Kidney tubule cell (primary cell): Measurements from ENCODE around the gene CDYL2.

ENCODE experiments used
- DNase-seq: peaks from one replicate; pipeline ENCODE4 v3.0.0-alpha.2; 2018; ENCODE audit warnings: low spot score

CDYL2 gene

DNA sequence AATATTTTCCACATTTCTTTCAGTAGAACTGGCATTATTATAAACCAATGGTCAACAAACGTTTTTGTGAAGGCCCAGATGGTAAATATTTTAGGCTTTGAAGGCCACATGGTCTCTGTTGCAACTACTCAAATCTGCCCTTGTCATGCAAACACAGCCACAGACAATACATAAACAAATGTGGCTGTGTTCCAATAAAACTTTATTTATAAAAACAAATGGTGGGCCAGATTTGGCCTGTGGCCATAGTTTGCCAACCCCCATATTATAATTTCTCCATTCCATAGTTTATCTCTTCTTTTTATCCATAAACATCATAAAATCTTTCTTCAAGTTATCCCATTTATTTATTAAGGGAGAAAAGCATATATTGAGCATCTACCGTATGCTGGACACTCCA is 98.8 kb downstream of the CDYL2 start:
- no peak for DNase-seq

DNA sequence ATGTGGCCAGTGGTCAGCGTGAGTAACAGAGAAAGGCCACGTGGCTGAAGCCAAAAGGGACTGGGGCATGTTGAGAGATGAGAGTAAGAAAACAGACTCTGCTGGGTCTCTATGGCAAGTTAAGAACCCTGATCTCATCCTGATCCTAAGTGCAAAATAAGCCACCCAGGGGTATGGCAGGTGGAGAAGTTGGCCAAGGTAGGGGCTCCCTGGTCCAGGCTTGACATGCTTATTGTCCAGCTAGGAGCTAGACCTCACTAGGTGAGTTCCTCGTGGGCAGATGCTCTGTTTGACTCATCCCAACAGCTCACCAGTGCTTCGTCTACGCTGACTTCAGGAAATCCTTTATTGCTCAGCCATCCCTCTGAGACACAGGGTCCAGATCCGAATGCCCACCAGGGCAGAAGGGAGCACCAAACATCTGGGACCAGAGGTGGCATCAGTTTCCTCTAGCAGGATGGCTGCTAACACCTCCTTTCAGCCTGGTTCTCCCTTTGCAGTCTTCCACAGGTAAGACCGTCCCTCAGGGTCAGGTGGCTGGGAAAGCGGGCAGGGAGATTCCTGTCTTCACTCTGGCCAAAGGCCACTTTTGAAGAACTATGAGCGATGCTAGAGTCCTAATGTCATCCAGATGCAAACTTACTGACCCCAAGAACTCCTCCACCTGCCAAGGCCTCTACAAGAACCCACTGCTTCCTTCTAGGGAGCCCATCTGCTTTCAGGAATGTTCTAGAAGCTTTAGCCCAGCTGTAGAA is 99.5 kb downstream of the CDYL2 start:
- no peak for DNase-seq

DNA sequence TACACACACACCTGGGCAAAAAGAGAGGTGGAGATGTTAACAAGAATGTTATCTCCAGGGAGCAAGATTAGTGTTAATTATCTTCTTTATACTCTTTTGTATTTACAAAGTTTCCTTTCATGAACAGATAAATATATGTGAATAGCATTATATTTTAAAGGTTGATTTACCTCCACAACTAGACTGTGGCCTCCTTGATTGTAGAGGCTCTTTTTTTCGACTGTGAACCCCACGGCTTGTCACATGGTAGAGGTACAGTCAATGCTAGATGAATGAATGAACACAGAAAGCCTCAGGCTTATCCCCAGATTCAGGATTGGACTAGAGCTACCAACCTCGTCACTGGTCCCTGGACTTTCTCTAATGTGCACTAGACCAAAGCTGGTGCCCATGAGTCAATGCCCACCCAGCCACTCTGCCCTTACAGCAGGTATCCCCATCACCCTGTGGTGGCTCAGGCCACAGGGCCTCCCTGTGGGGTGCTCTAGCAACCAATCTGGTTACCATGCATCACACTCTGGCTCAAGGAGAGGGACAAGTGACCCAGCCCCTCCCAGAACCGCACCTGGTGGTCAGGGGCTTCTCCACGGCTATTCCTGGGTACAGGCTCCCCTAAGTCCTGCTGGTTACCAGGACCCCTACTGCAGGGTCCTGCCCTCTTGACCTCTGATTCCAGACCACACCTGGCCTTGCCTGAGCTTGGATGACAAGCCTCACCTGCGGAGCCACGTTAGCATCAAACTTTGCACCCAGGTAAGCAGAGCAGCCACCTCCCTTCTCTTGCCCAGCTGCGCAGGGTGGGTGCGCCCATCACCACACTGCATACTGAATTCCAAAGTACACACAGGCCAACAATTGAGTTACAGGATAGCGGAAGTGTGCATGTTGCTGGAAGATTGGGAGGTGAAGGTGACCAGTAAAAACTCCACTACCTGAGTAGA is 101.0 kb downstream of the CDYL2 start:
- no peak for DNase-seq

DNA sequence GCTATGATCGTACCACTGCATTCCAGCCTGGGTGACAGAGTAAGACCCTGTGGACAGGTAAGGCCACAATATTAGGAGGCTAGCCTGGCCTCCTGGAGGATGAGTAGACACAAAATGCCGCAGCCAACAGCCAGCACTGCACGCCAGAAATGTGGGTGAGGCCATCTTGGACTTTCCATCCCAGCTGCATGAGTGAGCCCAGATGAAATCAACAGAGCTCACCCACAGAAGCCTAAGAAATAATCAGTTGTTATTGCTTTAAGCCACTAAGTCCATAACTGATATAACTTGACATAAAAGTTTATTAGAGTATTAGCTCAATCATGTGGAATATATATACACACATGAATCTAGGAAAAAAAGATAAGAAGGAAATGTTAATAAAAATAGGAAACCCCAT is 101.7 kb downstream of the CDYL2 start:
- no peak for DNase-seq

DNA sequence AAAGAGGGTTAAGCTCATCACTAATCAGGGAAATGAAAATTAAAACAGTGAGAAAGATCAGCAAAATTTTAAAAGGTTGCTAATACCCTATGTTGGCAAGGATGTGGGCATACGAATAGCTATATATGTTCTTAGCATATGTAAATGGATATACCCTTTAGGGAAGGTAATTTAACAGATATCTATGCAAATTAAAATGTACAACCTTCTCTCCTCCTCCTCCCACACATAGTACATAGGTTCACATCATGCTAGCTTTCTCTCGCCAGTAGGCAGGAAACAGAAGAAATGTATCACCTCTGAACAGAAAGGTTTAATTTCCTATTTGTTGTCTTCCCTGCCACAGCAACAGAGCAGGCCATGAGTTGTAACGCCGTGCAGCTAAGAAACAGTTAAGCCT is 103.8 kb downstream of the CDYL2 start:
- DNase-seq, result no peak

DNA sequence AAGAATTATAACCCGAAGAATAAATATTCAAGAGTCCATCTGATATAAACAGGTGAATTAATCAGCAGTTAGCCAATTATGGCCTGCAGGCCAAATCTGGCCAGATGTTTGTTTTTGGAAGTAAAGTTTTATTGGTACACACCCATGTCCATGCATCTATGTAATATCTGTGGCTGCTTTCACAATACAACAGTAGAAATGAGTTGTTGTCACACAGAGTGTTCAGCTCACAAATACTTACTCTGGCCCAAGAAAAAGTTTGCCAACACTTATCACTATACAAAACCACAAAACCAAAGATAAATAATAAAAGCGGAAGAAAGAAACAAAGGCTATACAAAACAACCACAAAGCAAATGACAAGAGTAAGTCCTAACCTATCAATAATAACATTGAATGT is 109.4 kb downstream of the CDYL2 start:
- no peak for DNase-seq

DNA sequence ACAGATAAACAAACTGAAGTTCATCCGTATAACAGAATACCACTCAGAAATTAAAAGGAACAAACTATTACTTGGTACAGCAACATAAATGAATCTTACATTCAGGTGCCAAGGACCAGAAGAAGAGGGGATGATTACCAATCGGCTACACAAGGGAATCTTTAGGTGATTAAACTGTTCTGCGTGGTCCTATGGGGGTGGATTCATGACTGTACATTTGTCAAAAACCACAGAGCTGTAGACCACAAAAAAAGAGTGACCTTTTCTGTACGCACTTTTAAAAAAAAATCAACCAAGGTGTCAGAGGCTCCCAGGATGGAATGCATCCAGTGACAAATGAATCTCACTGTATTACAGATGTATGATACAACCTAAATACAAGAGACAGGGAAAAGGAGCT is 110.8 kb downstream of the CDYL2 start:
- no peak for DNase-seq

DNA sequence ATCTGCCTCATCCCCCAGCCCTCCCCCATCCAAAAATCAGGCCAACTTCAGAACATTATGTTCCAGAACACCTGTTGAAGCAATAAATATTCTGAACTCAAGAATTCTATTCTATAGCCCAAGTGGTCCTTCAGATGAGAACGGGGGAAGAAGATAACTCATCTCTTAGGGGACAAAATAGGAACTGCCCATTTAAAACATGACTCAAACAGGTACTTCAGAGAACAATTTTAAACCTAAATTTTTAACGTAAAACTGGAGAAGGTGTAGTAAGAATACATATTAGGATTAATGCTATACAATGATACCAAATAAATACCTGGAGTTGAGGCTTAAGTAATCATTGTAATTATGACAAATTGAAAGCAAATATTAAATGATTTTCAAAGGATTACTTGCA is 112.1 kb downstream of the CDYL2 start:
- DNase-seq, result no peak

DNA sequence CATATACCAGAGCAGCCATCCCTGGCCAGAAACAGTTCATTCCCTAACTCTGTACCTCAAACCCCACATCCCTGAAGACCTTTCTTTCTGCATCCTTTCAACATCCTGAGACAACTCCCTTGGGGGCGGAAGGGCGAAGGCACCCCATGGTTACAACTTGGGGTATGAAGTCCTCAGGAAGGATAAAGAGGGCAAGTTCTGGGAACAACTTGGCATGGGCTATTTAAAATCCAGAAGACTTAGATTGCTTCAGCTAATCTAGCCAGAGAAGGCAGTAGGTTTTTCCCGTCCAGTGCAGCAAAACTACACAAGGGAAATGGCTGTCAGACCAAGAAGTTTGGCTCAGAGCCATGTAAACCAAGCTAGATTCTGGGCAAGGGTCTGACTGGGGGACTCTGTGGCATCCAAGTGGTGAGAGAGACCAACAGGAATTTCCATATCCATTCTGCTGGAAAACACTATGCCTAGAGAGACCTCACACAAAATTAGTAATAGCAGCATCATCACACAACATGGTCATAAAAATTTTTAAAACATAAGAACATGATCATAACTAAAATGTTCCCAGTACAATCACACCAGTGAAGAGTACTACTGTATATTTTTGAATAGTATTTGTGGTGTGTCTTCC is 113.2 kb downstream of the CDYL2 start:
- no peak for DNase-seq

DNA sequence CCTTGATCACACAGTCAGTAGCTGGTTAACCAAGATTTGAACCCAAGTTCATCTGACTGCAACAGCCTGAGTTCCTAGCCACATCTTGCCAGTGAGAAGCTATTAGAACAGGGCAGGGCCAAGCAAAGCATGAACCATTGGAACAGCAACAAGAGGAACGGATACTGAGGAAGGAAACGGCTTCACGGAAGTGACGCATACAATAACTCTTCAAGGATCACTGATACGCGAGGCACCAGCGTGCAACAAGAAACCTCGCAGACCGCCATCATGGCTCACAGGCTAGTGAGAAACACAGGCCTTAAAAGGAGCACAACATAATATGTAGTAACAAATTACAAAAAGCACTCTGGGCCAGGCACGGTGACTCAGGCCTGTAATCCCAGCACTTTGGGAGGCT is 114.9 kb downstream of the CDYL2 start:
- DNase-seq, result no peak

DNA sequence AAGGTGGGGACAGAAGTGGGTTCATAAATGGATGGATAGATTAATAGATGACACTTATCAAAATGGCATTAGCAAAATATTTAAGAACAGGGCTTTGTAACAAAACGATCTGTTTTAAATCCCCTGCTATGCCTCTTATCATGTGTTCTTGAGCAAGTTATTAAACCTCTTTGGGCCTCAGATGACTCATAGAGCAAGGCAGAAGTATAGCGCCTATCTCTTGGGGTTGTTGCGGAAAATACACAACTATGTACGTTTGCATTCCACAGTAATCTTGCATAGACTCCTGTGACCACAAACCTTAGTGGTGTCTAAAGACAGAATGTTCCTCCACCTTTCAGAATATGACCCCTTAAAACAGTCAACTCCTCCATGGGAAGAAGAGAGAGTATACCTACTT is 116.8 kb downstream of the CDYL2 start:
- no peak for DNase-seq

DNA sequence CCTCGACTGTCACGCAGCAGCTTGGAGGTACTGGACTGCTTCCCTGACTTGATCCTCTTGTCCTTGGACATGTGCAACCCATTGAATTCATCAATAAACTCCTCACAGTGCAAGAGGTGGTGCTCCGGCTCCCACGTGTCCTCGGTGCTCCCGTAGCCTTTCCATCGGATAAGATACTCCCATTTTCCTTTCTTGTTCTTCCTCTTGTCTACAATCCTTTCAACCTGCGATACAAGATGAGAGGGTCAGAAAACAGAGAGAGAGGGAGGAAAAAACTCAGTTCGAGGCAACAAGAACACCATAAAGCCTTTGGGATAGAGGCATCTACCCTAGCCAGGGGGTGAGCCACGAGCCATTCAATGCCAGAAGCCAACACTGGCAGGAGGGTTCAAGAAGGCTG is 119.5 kb downstream of the CDYL2 start:
- no peak for DNase-seq

DNA sequence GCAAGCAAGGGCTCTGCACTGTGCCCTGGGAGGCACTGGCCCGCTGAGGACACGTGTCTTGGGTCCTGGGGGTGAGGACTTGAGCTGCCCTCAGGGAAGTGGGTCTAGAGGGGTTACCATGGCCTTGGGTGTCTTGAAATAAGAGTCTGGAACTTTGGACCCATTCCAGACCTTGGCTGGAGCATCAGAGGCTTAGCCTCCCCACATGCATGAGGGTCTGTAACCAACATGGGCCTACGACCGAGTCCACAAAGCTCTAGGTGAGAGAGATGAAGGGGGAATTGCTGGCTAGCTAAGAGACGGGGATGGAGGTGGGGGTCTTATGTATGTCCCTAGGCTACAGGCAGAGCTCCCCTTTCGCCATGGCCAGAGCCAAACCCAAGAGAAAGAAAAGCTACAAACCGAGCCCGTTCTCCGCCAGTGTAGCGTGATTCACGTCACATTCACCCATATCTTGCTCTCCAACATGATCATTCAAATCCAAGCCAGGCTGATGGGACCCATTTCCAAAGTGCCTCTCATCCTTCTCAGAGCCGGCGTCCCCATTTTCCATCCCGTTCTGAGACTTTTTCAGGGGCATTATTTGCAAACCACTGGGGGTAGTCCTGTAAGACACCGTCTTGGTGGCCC is 120.1 kb downstream of the CDYL2 start:
- no peak for DNase-seq

DNA sequence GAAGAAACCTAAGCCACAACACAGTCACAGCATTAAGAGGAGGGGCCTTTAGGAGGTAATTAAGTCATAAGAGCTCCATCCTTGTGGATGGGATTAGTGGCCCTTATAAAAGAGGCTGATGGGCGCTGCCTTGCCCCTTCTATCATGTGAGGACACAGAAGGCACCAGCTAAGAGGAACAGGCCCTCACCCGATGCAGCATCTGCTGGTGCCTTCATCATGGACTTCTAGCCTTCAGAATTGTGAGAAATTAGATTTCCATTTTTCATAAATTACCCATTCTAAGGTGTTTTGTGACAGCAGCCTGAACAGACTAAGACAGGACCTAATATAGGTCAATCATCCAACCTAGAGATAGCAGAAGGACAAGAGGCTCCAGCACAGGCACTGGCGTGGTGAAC is 120.8 kb downstream of the CDYL2 start:
- no peak for DNase-seq

DNA sequence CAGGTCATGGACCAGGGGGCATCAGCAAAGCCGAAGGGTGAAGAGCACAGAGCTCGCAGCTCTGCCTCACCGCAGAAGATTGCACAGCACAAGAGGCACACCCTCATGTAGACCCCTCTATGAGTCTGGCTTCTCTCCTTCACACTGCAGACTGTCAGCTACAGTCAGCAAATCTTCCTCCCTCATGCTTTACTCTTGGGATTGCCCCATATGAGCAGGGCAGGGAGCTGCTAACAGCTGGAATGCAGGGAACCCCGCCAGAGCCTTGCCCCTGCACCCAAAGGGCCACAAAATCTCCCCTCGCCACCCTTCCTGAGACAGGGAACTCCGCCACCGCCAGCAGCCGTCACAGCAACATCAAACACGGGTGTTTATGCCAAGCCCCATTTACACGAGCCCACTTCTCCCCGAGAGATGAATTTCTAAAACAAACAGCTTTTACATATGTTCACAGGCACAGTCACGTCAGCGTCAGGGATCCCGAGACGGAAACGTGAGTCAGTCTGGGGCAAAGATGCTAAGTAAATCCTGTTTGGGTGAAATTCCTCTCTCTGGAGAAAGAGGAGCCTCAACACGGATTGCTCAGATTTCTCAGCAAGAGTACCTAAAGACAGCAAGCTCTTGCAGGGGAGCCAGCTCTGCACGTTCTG is 121.9 kb downstream of the CDYL2 start:
- DNase-seq, result no peak

DNA sequence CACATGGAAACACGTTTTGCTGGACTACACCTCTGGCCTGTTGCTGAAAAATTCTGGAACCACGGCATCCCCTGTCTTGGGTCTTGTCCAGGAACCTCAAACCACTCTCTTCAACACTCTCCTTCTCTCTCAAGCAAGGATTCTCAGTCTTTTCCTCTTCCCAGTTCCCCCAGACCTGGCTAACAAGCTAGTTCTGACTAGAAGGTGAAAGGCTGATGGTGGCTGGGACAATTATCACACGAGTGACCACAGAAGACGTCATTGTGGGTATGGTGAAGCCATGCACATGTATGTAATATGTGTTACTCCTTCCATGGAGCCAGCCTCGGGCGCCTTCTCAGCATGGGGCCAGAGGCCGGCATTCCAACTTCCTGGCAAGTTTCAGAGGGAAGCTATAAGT is 123.0 kb downstream of the CDYL2 start:
- DNase-seq, result no peak

DNA sequence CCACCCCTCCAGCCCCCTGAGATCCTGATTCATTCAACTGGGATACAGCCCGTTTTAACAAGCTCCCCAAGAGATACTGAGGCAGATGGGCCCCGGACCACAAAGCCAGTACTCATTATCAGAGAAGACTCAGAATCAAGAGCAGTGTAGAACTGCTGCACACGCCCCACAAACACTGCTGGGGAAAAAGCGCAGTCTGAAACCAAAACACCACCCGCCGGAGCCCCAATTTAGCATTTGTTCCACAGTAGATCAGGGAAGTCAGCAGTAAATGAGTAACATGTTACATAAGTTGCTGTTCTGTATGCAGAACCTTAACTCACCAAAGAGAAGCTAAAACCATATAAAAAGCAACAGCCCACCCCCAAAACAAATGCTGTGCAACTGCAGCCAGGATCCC is 123.6 kb downstream of the CDYL2 start:
- no peak for DNase-seq

DNA sequence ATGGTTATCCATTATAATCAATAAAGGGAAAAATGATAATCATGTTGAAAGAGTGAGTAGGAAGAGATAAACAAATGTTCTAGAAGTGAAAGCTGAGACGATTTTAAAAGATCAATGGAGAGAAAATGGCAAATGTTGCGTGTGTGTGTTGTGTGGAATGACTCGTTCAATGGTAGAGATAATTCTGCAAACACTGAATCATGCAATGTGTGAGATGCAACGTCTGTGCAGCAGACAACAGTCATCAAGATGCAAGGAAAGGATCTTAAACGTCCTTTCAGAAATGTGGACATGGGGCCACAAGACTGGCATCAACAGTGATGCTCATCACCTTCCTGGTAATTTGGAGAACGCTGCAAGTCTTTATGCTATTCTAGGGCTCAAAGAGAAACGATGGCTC is 124.4 kb downstream of the CDYL2 start:
- no peak for DNase-seq

DNA sequence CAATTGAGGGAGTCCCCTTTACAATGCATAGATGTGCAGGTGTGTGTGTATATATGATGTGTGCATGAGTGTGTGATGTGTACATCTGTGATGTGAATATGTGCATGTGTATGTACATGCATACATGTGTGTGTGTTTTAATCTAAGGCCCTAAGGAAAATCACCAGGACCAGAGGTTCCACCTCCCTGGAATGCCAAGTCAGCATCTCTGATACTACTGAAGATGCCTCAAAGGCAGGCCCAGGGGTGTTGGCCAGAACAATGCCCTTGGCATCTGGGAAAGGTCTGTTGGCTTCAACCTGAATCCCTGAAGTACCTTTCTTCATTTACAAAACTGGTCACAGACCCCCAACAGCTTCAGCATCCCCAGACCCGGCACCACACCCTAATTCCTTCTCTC is 129.5 kb downstream of the CDYL2 start:
- DNase-seq, result no peak

DNA sequence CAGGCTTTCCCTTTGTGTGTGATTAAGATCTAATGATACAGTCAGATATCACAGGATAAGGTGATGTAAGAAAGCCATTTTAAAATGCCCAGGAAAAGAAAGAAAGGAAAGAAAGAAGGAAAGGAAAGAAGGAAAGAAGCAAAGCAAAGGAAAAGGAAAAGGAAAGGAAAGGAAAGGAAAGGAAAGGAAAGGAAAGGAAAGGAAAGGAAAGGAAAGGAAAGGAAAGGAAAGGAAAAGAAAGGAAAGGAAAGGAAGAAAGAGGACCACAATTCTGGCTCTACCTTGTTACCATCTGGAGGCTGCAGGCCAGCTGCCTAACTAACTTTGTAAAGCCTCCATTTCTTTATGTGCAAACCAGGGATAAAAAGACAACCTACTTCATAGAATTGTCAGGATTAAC is 132.0 kb downstream of the CDYL2 start:
- DNase-seq, result no peak

DNA sequence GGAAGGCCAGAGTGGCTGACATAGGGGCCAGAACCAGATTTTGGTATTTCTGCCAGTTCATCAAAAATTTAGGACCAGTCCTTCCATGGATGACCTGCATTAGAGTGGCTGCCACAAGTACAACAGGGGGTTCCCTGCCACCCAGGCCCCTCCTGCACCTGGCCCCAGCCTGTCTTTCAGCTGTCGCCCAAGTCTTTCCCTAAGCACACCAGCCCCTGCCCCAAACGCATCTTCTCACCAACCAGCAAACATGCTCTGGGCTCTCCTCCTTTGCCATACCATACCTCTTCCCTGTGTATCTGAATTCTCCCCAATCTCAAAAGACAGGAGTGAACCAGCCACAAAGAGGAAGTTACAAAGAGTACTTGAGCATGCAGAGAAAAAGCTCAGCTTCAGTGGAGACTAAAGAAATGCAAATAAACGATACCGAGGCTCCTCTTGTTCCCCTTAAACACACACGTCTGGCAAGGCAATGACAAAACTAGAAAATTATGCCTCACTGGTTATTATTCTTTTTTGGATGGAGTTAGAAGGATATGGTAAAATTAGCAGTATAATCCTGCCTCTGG is 133.0 kb downstream of the CDYL2 start:
- no peak for DNase-seq
